SU-DHL-6 (cell line): ENCODE data around the gene PCK1.

ENCODE experiments used
- H2AFZ ChIP-seq: fragments of 200-600 bp; sonication (generic); 2 replicates; pipeline ENCODE4 v1.6.1; 2014; ENCODE audit warnings: low read depth, mild to moderate bottlenecking, moderate library complexity, mixed read lengths, antibody characterized with exemption, low read length; ENCODE audit not compliant: severe bottlenecking
- H3F3A ChIP-seq: fragments of 200-600 bp; shearing (Covaris generic); 2 replicates; pipeline ENCODE4 v1.6.0; 2016; ENCODE audit warnings: antibody characterized with exemption, mild to moderate bottlenecking; ENCODE audit not compliant: insufficient read depth
- H3K27ac ChIP-seq: fragments of 200-600 bp; sonication (generic); 2 replicates; pipeline ENCODE4 v1.5.1; 2016; ENCODE audit warnings: low read depth, mild to moderate bottlenecking, low read length, moderate library complexity, mixed read lengths
- H3K27me3 ChIP-seq: fragments of 200-600 bp; sonication (generic), shearing (Covaris generic); 2 replicates; pipeline ENCODE4 v1.6.0; 2014; ENCODE audit warnings: mild to moderate bottlenecking, low read length
- H3K36me3 ChIP-seq: fragments of 200-600 bp; sonication (generic); 2 replicates; pipeline ENCODE4 v1.6.1; 2014; ENCODE audit warnings: mild to moderate bottlenecking, low read length, mixed read lengths
- H3K4me2 ChIP-seq: fragments of 300-600, 200-600 bp; shearing (Covaris generic), sonication (generic); 2 replicates; pipeline ENCODE4 v1.6.0; 2014; ENCODE audit warnings: low read length, low read depth, mild to moderate bottlenecking; ENCODE audit not compliant: poor library complexity, severe bottlenecking
- H3K4me3 ChIP-seq: fragments of 200-600 bp; sonication (generic); 2 replicates; pipeline ENCODE4 v1.5.1; 2014; ENCODE audit warnings: antibody characterized with exemption, low read length, mild to moderate bottlenecking, mixed read lengths; ENCODE audit not compliant: insufficient read depth, poor library complexity, severe bottlenecking
- H3K79me2 ChIP-seq: fragments of 200-600 bp; sonication (generic); 2 replicates; pipeline ENCODE4 v1.6.1; 2014; ENCODE audit warnings: mild to moderate bottlenecking, low read length, moderate library complexity; ENCODE audit not compliant: insufficient read depth
- H3K9ac ChIP-seq: fragments of 200-600 bp; sonication (generic); 2 replicates; pipeline ENCODE4 v1.7.0; 2014; ENCODE audit warnings: mild to moderate bottlenecking, low read length
- H3K9me2 ChIP-seq: fragments of 200-600 bp; sonication (generic); replicated peaks from 2 replicates; pipeline ENCODE4 v1.6.1; 2014; ENCODE audit warnings: low read length; ENCODE audit not compliant: insufficient read depth
- H3K9me3 ChIP-seq: fragments of 200-600 bp; sonication (generic); 2 replicates; pipeline ENCODE4 v1.6.1; 2014; ENCODE audit warnings: low read length, mixed read lengths; ENCODE audit not compliant: insufficient read depth
- H4K20me1 ChIP-seq: fragments of 200-600 bp; sonication (generic); 2 replicates; pipeline ENCODE4 v1.6.1; 2014; ENCODE audit warnings: low read depth, mild to moderate bottlenecking, antibody characterized with exemption, low read length, moderate library complexity, mixed read lengths
- EZH2phosphoT487 ChIP-seq: fragments of 200-600 bp; sonication (generic), shearing (Covaris generic); conservative IDR thresholded peaks from 2 replicates; pipeline ENCODE4 v1.6.1; 2018; ENCODE audit warnings: mild to moderate bottlenecking, antibody characterized with exemption, low read length, moderate library complexity, mixed read lengths
- TF ChIP-seq, protein P1 (sequence below): fragments of 200-600 bp; sonication (generic); IDR thresholded peaks from one replicate; pipeline ENCODE4 v1.5.1; 2017; ENCODE audit warnings: antibody characterized with exemption, mild to moderate bottlenecking, low read length, moderate library complexity; ENCODE audit not compliant: insufficient read depth, poor library complexity, severe bottlenecking

Gene PCK1

DNA sequence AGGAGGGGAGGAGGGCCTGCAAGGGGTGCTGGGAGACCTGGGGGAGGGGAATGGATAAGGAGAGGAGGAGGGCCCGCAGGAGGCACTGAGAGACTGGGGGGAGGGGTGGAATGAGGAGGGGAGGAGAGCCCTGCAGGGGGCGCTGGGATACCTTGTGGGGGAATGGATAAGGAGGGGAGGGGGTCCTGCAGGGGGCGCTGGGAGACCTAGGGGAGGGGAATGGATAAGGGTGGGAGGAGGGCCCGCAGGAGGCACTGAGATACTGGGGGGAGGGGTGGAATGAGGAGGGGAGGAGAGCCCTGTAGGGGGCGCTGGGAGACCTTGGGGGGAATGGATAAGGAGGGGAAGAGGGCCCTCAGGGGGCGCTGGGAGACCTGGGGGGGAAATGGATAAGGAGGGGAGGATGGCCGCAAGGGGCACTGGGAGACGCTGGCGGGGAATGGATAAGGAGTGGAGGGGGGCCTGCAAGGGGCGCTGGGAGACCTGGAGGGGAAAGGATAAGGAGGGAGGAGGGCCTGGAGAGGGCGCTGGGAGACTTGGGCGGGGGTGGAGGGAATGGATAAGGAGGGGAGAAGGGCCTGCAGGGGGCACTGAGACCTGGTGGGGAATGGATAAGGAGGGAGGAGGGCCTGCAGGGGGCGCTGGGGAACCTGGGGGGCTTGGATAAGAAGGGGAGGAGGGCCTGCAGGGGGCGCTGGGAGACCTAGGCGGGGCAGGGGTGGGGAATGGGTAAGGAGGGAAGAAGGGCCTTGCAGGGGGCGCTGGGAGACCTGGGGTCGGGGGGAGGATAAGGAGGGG is 34.6 kb upstream of the PCK1 start:
- H3K27ac ChIP-seq: no peak overlapping the region
- H3K4me3 ChIP-seq: no peak overlapping the region
- H3F3A ChIP-seq: no peaks in the 10 kb centered on the region
- H3K9me2 ChIP-seq: no peaks in the 10 kb centered on the region
- no peaks in the 10 kb centered on the region for H3K36me3 ChIP-seq
- no peak for TF ChIP-seq EZH2phosphoT487
- TF ChIP-seq, protein P1, sequence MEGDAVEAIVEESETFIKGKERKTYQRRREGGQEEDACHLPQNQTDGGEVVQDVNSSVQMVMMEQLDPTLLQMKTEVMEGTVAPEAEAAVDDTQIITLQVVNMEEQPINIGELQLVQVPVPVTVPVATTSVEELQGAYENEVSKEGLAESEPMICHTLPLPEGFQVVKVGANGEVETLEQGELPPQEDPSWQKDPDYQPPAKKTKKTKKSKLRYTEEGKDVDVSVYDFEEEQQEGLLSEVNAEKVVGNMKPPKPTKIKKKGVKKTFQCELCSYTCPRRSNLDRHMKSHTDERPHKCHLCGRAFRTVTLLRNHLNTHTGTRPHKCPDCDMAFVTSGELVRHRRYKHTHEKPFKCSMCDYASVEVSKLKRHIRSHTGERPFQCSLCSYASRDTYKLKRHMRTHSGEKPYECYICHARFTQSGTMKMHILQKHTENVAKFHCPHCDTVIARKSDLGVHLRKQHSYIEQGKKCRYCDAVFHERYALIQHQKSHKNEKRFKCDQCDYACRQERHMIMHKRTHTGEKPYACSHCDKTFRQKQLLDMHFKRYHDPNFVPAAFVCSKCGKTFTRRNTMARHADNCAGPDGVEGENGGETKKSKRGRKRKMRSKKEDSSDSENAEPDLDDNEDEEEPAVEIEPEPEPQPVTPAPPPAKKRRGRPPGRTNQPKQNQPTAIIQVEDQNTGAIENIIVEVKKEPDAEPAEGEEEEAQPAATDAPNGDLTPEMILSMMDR: no peak
- H3K27me3 ChIP-seq: no peaks in the 10 kb centered on the region
- no peaks in the 10 kb centered on the region for H3K79me2 ChIP-seq
- no peak overlapping the region for H3K9ac ChIP-seq
- H4K20me1 ChIP-seq: no peaks in the 10 kb centered on the region
- no peaks in the 10 kb centered on the region for H3K9me3 ChIP-seq
- H2AFZ ChIP-seq: no peak overlapping the region
- no peak overlapping the region for H3K4me2 ChIP-seq

DNA sequence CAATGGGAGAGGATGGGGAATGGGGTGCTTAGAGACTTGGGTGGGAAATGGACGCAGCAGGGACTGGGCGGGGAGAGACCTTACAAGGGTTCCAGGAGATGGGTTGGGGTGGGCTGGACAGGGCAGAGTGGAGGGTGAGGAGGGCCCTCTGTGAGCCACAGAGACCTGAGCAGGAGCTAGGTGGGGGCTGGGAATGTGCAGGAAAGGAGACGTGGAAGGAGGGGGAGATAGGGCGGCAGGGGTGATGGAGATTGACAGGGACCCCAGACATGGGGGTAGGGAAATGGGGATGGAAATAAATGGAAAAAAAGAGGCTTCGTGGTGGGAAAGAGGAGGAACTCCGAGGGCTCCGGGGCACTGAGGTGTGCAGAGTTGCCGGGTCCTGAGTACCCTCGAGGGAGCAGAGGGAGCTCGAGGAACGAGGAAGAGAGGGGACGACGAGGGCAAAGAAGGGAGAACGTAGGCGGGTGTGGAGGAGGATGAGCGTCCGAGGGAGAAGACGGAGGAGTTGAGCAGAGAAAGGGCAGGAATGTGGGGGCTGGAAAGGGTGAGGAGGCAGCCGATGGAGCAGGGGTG is 33.9 kb upstream of the PCK1 start:
- no peaks in the 10 kb centered on the region for H3K27me3 ChIP-seq

DNA sequence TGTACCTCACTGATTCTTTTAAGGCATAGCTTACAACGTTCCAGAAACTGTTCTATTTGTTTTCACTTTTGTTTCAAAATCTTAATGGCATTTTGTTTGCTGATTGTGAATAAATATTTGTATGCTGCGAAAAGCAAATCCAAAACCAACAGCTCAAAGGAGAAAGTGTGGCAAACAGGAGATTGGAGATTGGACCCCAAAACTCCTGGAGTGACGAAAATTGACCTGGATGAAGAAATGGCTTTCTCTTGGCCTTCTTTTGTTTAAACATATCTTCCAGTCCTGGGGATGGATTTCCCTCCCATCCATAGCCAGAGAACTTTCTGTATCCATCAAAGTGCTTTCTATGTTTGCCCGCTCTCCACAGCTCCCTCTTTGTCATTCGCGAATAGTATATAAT is 33.2 kb upstream of the PCK1 start:
- Histone ChIP-seq H3K4me3 (no peak overlapping the region), H3K79me2 (no peaks in the 10 kb centered on the region), H4K20me1 (no peaks in the 10 kb centered on the region), H3K9ac (no peak overlapping the region), H3K36me3 (no peaks in the 10 kb centered on the region), H3F3A (no peaks in the 10 kb centered on the region), H3K9me3 (no peaks in the 10 kb centered on the region), H3K27ac (no peak overlapping the region), H2AFZ (no peak overlapping the region), H3K9me2 (no peaks in the 10 kb centered on the region), H3K27me3 (no peaks in the 10 kb centered on the region), H3K4me2 (no peak overlapping the region)
- TF ChIP-seq, protein P1: no peak
- no peak for TF ChIP-seq EZH2phosphoT487

More for the DNA sequence above, 33.9 kb upstream of the PCK1 start:
- Histone ChIP-seq H3K9ac (no peak overlapping the region), H3K27ac (no peak overlapping the region), H3K4me3 (no peak overlapping the region), H3K79me2 (no peaks in the 10 kb centered on the region), H3K4me2 (no peak overlapping the region), H3F3A (no peaks in the 10 kb centered on the region), H3K9me2 (no peaks in the 10 kb centered on the region), H4K20me1 (no peaks in the 10 kb centered on the region), H2AFZ (no peak overlapping the region), H3K36me3 (no peaks in the 10 kb centered on the region), H3K9me3 (no peaks in the 10 kb centered on the region)
- TF ChIP-seq, protein P1: no peak
- TF ChIP-seq EZH2phosphoT487: no peak
